Neural crest cell (in vitro differentiated cells): Measurements from ENCODE around the gene TIMM10. TPM values are rescaled to one million over a fixed set of nuclear protein-coding genes. Genes with fewer than 3 reads are reported as not detected.

ENCODE experiments used
- DNase-seq: peaks from one replicate; pipeline ENCODE4 v3.0.0; 2021; ENCODE audit warnings: low read depth, mixed read lengths, low spot score
- H3K27ac Mint-ChIP-seq: one replicate; pipeline ENCODE4 v1.8.0; 2021; ENCODE audit warnings: mild to moderate bottlenecking, mixed read lengths; ENCODE audit not compliant: unreplicated experiment
- H3K27me3 Mint-ChIP-seq: 2 replicates; pipeline ENCODE4 v1.8.0; 2021; ENCODE audit warnings: low read depth, mild to moderate bottlenecking, mixed read lengths
- H3K36me3 Mint-ChIP-seq: 2 replicates; pipeline ENCODE4 v1.8.0; 2021; ENCODE audit warnings: low read depth, mild to moderate bottlenecking, mixed read lengths
- H3K4me1 Mint-ChIP-seq: 2 replicates; pipeline ENCODE4 v1.8.0; 2021; ENCODE audit warnings: mixed read lengths
- H3K4me3 Mint-ChIP-seq: one replicate; pipeline ENCODE4 v1.8.0; 2021; ENCODE audit warnings: mild to moderate bottlenecking, mixed read lengths
- H3K9me3 Mint-ChIP-seq: 2 replicates; pipeline ENCODE4 v1.8.0; 2021; ENCODE audit warnings: mixed read lengths
- total RNA-seq: library from RNA; stranded (reverse); gene quantifications from 2 replicates; pipeline ENCODE4 v1.2.1, GENCODE V29; 2021
- TF ChIP-seq, protein P1 (sequence below): fragments of 200-600 bp; sonication (generic); conservative IDR thresholded peaks from 2 replicates; pipeline ENCODE4 v1.5.0; 2021; ENCODE audit warnings: antibody characterized with exemption, mild to moderate bottlenecking

The TIMM10 gene
- total RNA-seq, 1 donor from 2014 or later: 108 TPM

DNA sequence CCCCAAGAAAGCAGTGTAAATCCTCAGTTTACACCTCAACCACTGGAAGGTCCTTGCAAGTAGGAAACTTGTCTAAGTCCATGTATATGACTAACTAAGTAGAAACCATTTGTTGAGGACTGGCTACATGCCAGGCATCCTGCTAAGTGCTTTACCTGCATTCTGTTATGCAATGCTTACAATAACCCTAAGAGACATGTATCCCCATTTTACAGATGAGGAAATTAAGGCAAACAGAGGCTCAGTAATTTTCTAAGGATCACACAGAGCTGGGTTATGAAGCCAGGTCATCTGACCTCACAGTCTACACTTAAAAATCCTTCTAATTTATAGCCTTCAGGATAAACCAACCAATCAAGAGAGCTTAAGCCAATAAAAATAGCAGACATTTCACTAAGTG, 1.5 kb downstream of the TIMM10 start:
- Mint-ChIP-seq H3K4me3 (peak overlapping the region; percentile 67), H3K27ac (no peak overlapping the region), H3K4me1 (peaks cover 23% of the 10 kb centered on the region), H3K36me3 (peaks cover 9% of the 10 kb centered on the region), H3K27me3 (peaks cover 7% of the 10 kb centered on the region), H3K9me3 (no peaks in the 10 kb centered on the region)
- no peak for DNase-seq
- TF ChIP-seq, protein P1, sequence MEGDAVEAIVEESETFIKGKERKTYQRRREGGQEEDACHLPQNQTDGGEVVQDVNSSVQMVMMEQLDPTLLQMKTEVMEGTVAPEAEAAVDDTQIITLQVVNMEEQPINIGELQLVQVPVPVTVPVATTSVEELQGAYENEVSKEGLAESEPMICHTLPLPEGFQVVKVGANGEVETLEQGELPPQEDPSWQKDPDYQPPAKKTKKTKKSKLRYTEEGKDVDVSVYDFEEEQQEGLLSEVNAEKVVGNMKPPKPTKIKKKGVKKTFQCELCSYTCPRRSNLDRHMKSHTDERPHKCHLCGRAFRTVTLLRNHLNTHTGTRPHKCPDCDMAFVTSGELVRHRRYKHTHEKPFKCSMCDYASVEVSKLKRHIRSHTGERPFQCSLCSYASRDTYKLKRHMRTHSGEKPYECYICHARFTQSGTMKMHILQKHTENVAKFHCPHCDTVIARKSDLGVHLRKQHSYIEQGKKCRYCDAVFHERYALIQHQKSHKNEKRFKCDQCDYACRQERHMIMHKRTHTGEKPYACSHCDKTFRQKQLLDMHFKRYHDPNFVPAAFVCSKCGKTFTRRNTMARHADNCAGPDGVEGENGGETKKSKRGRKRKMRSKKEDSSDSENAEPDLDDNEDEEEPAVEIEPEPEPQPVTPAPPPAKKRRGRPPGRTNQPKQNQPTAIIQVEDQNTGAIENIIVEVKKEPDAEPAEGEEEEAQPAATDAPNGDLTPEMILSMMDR: no peak

DNA sequence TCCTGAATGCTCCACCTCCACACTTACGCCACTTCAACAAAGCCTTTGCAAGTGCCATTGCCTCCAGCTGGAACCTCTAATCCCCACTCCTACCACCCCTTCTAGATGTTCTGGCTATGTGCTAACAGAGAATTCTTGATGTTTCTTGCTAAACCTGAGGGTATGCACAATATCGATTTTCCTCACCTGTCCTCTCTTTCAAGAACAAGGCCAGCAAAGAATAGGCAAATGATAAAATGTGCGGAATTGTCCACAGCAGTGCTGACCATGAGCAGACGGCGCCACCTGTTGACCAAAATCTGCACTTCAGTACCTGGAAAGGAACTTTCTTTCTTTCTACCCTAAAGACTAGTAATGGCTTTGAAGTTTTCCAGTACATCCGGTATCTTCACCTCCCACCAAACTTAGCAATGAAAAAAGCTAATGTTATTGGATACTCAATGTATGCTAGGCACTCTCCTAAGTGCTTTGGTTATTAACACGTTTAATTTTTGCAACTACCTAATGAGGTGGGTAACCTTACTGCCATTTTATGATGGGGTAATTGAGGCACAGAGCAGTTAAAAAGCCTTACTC, 3.4 kb downstream of the TIMM10 start:
- peak; percentile 79 for DNase-seq
- H3K4me1 Mint-ChIP-seq: peaks cover 23% of the 10 kb centered on the region
- TF ChIP-seq, protein P1: peak; percentile 97
- peak overlapping the region; percentile 61 for H3K4me3 Mint-ChIP-seq
- peaks cover 4% of the 10 kb centered on the region for H3K27me3 Mint-ChIP-seq
- no peaks in the 10 kb centered on the region for H3K9me3 Mint-ChIP-seq
- H3K27ac Mint-ChIP-seq: no peak overlapping the region
- H3K36me3 Mint-ChIP-seq: peaks cover 9% of the 10 kb centered on the region

DNA sequence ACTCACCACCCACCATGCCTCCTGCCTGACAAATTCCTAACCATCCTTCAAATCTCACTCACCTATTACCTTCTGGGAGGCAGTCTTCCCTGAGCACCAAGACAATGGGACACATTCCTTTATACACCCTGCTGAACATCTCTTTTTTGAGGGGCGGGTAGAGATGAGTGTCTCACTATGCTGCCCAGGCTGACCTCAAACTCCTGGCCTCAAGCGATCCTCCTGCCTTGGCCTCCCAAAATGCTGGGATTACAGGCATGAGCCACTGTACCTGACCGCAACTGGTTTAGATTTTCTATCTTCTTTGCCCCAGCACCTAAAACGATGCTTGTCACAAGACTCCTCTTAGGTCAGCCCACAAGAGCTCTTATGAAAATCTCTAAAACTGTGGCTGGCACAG, 7.1 kb downstream of the TIMM10 start:
- H3K27ac Mint-ChIP-seq: no peak overlapping the region
- peaks cover 6% of the 10 kb centered on the region for H3K4me1 Mint-ChIP-seq
- no peak for DNase-seq
- TF ChIP-seq, protein P1: no peak
- H3K36me3 Mint-ChIP-seq: peaks cover 7% of the 10 kb centered on the region
- H3K4me3 Mint-ChIP-seq: no peak overlapping the region
- no peaks in the 10 kb centered on the region for H3K9me3 Mint-ChIP-seq
- H3K27me3 Mint-ChIP-seq: peaks cover 4% of the 10 kb centered on the region

DNA sequence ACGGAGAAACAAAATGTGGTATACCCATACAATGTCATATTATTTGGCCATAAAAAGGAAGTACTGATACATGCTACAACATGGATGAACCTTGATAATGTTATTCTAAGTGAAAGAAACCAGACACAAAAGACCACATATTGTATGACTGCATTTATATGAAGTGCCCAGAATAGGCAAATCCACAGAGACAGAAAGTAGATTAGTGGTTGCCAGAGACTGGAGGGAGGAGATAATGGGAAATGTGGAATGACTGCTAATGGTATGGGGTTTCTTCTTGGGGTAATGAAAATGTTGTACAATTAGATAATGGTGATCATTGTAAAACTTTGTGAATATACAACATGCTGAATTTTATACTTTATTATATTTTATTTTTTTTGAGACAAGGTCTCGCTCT, 9.4 kb downstream of the TIMM10 start:
- DNase-seq: no peak
- Mint-ChIP-seq H3K4me3 (peak overlapping the region; percentile 5), H3K36me3 (peaks cover 2% of the 10 kb centered on the region), H3K27me3 (peaks cover 21% of the 10 kb centered on the region), H3K4me1 (peaks cover 2% of the 10 kb centered on the region), H3K27ac (no peak overlapping the region), H3K9me3 (no peaks in the 10 kb centered on the region)
- TF ChIP-seq, protein P1: no peak

DNA sequence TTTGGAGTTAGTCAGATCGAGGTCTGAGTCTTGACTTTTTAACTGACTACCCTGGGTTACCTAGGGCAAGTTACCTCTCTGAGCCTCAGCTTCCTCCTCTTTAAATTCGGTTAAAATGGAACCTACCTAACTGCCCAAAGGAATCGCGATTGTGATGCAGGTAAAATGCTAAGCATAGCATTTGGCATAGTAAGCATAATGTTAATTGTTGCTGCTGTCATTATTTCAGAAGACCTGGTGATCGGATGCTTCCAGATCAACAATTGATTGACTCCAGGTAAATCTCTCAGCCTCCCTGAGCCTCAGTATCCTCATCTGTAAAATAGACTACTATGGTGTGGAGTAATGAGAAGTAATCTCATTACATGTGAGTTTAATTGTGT, 14.5 kb downstream of the TIMM10 start:
- DNase-seq: no peak
- H3K9me3 Mint-ChIP-seq: no peaks in the 10 kb centered on the region
- H3K36me3 Mint-ChIP-seq: no peaks in the 10 kb centered on the region
- H3K4me3 Mint-ChIP-seq: peak overlapping the region; percentile 94
- H3K27ac Mint-ChIP-seq: no peak overlapping the region
- peaks cover 12% of the 10 kb centered on the region for H3K4me1 Mint-ChIP-seq
- H3K27me3 Mint-ChIP-seq: peaks cover 66% of the 10 kb centered on the region
- TF ChIP-seq, protein P1: no peak
